ENCODE measurements around the gene IL2RG.

The IL2RG gene

GRCh38 chrX:71111141-71111843, at the start of gene IL2RG:
Gene IL2RG, minus strand, starts transcription at chrX:71111577. Its CDS starts 38 bp downstream, at chrX:71111539.
- DNase-seq: peak; percentile 52

- DNase-seq: no peak
These were observed 49.1 kb upstream of the IL2RG start for GRCh38 chrX:71160475-71160874.

GRCh38 chrX:71159335-71159734, 48.0 kb upstream of the IL2RG start:
- DNase-seq: no peak

GRCh38 chrX:71158603-71159002, 47.2 kb upstream of the IL2RG start:
- no peak for DNase-seq

- no peak for DNase-seq
These were observed 43.3 kb upstream of the IL2RG start for GRCh38 chrX:71154641-71155040.

GRCh38 chrX:71154196-71154595, 42.8 kb upstream of the IL2RG start:
- no peak for DNase-seq

- no peak for DNase-seq
These were observed 40.0 kb upstream of the IL2RG start for GRCh38 chrX:71151366-71151765.

- no peak for DNase-seq
These were observed 36.9 kb upstream of the IL2RG start for GRCh38 chrX:71148278-71148663.

GRCh38 chrX:71147496-71148277, 36.3 kb upstream of the IL2RG start:
- DNase-seq: no peak

- no peak for DNase-seq
These were observed 33.3 kb upstream of the IL2RG start, which contains the start of gene NLGN3 for GRCh38 chrX:71144651-71145050. Gene NLGN3, plus strand, starts transcription at chrX:71144841. Its CDS starts 2,909 bp downstream, at chrX:71147750.

GRCh38 chrX:71143508-71143907, 32.1 kb upstream of the IL2RG start:
- no peak for DNase-seq

- DNase-seq: no peak
These were observed 29.1 kb upstream of the IL2RG start for GRCh38 chrX:71140440-71140839.

GRCh38 chrX:71131510-71131909, 20.1 kb upstream of the IL2RG start:
- no peak for DNase-seq

GRCh38 chrX:71128915-71129765, 17.8 kb upstream of the IL2RG start:
- DNase-seq: peak; percentile 68

- no peak for DNase-seq
These were observed 16.9 kb upstream of the IL2RG start for GRCh38 chrX:71128166-71128833.

GRCh38 chrX:71118985-71119535, 7.7 kb upstream of the IL2RG start:
- no peak for DNase-seq

- peak; percentile 76 for DNase-seq
These were observed 6.9 kb upstream of the IL2RG start, which contains the start of gene MED12 for GRCh38 chrX:71118032-71118984. Gene MED12, plus strand, starts transcription at chrX:71118596. Its CDS starts 159 bp downstream, at chrX:71118755.

- DNase-seq: no peak
These were observed 6.0 kb upstream of the IL2RG start for GRCh38 chrX:71117358-71117757.

GRCh38 chrX:71111921-71112431, 599 bp upstream of the IL2RG start:
- DNase-seq: peak; percentile 51

- no peak for DNase-seq
These were observed 2.3 kb downstream of the IL2RG start for GRCh38 chrX:71109051-71109450.
